Measurements from ENCODE around the gene ARV1. TPM values are rescaled to one million over a fixed set of nuclear protein-coding genes. Genes with fewer than 3 reads are reported as not detected.

ARV1 gene
- total RNA-seq, 2 experiments from 2014 or later, result 1.5 to 1.8 TPM

- no peak for DNase-seq
- peaks cover 15% of the 10 kb centered on the region for H3K4me1 Mint-ChIP-seq (ENCODE audit: low read depth)
- Histone ChIP-seq H3K27me3 (ENCODE audit: control insufficient read depth in 1 of 2, insufficient read depth in 2 of 2, low read length in 2 of 2) (no peaks in the 10 kb centered on the region), H3K27ac (ENCODE audit: low read depth in 1 of 2, low read length in 2 of 2) (no peak overlapping the region), H3K4me3 (ENCODE audit: low read length) (no peak overlapping the region), H3K9me3 (ENCODE audit: control insufficient read depth in 1 of 2, insufficient read depth in 1 of 2, low read length in 2 of 2) (no peaks in the 10 kb centered on the region), H3K4me1 (ENCODE audit: insufficient read depth, low read length) (peaks cover 4% of the 10 kb centered on the region), H3K36me3 (ENCODE audit: insufficient read depth, low read length) (no peaks in the 10 kb centered on the region)
- peak overlapping the region; percentile 89 for H3K27ac Mint-ChIP-seq
- no peaks in the 10 kb centered on the region for H3K27me3 Mint-ChIP-seq
- no peak for ATAC-seq (ENCODE audit: poor library complexity)
- intact Hi-C loops (cut with DNase I, micrococcal nuclease), result loop anchor here in 1 of 2 experiments (5.0 to 10.0 kb wide), 2 partner anchors 48 to 195 kb away; no protein-coding TSS in a partner anchor
- CTCF ChIA-PET, result no interaction called here
- POLR2A ChIA-PET, result interaction anchor here (0.8 kb wide), 1 partner anchor 47 kb away, joined by 3 read pairs; no protein-coding TSS in a partner anchor
- no peak overlapping the region for H3K4me3 Mint-ChIP-seq
- peaks cover 12% of the 10 kb centered on the region for H3K36me3 Mint-ChIP-seq (ENCODE audit: low read depth)
- H3K9me3 Mint-ChIP-seq, result no peaks in the 10 kb centered on the region
- no peak for TF ChIP-seq CTCF (IDR thresholded peaks at IDR 0.05)
Measured at GRCh38 chr1:231019711-231020110, 40.8 kb downstream of the ARV1 start.

GRCh38 chr1:231020139-231020601 is 41.3 kb downstream of the ARV1 start:
- H3K27me3 Mint-ChIP-seq, result no peaks in the 10 kb centered on the region

GRCh38 chr1:231020816-231021215 is 41.9 kb downstream of the ARV1 start:
- no peaks in the 10 kb centered on the region for H3K9me3 Mint-ChIP-seq
- H3K4me3 Mint-ChIP-seq, result peak overlapping the region; percentile 82
- no peak overlapping the region for H3K4me3 ChIP-seq (ENCODE audit: low read length)
- TF ChIP-seq CTCF (IDR thresholded peaks at IDR 0.05), result no peak
- peaks cover 4% of the 10 kb centered on the region for H3K4me1 ChIP-seq (ENCODE audit: insufficient read depth, low read length)
- ATAC-seq (ENCODE audit: poor library complexity) (peak; percentile 65), DNase-seq (no peak)
- H3K4me1 Mint-ChIP-seq (ENCODE audit: low read depth), result peaks cover 15% of the 10 kb centered on the region
- POLR2A ChIA-PET, result no interaction called here
- H3K36me3 Mint-ChIP-seq (ENCODE audit: low read depth), result peaks cover 12% of the 10 kb centered on the region
- CTCF ChIA-PET, result no interaction called here
- no peaks in the 10 kb centered on the region for H3K9me3 ChIP-seq (ENCODE audit: control insufficient read depth in 1 of 2, insufficient read depth in 1 of 2, low read length in 2 of 2)
- no peaks in the 10 kb centered on the region for H3K27me3 Mint-ChIP-seq
- intact Hi-C loops (cut with DNase I, micrococcal nuclease), result no loop called here
- H3K36me3 ChIP-seq (ENCODE audit: insufficient read depth, low read length), result no peaks in the 10 kb centered on the region
- no peak overlapping the region for H3K27ac ChIP-seq (ENCODE audit: low read depth in 1 of 2, low read length in 2 of 2)
- no peaks in the 10 kb centered on the region for H3K27me3 ChIP-seq (ENCODE audit: control insufficient read depth in 1 of 2, insufficient read depth in 2 of 2, low read length in 2 of 2)
- peak overlapping the region; percentile 89 for H3K27ac Mint-ChIP-seq

More at GRCh38 chr1:231020139-231020601, 41.3 kb downstream of the ARV1 start:
- Histone ChIP-seq H3K9me3 (ENCODE audit: control insufficient read depth in 1 of 2, insufficient read depth in 1 of 2, low read length in 2 of 2) (no peaks in the 10 kb centered on the region), H3K27me3 (ENCODE audit: control insufficient read depth in 1 of 2, insufficient read depth in 2 of 2, low read length in 2 of 2) (no peaks in the 10 kb centered on the region), H3K4me1 (ENCODE audit: insufficient read depth, low read length) (peaks cover 4% of the 10 kb centered on the region), H3K4me3 (ENCODE audit: low read length) (no peak overlapping the region), H3K36me3 (ENCODE audit: insufficient read depth, low read length) (no peaks in the 10 kb centered on the region), H3K27ac (ENCODE audit: low read depth in 1 of 2, low read length in 2 of 2) (no peak overlapping the region)
- peak in 3 of 14 experiments; percentile 9 to 27 (median 13) for DNase-seq
- Mint-ChIP-seq H3K27ac (peak overlapping the region; percentile 89), H3K4me3 (peak overlapping the region; percentile 82), H3K9me3 (no peaks in the 10 kb centered on the region), H3K36me3 (ENCODE audit: low read depth) (peaks cover 12% of the 10 kb centered on the region), H3K4me1 (ENCODE audit: low read depth) (peaks cover 15% of the 10 kb centered on the region)
- ATAC-seq (ENCODE audit: poor library complexity), result peak; percentile 85
- ChIA-PET CTCF (no interaction called here), POLR2A (no interaction called here)
- intact Hi-C loops (cut with DNase I, micrococcal nuclease), result no loop called here
- TF ChIP-seq CTCF (IDR thresholded peaks at IDR 0.05), result no peak
